Adipocyte (in vitro differentiated cells): ENCODE measurements around the gene BRD4.

Source experiments
- DNase-seq: peaks from one replicate; pipeline ENCODE4 v3.0.0-alpha.2; 2015; ENCODE audit warnings: low read depth
- H3K27me3 ChIP-seq: replicated peaks from 2 replicates; pipeline ENCODE4 v1.7.0; 2013; ENCODE audit warnings: mild to moderate bottlenecking, low read length, moderate library complexity; ENCODE audit not compliant: control insufficient read depth, insufficient read depth
- H3K36me3 ChIP-seq: 2 replicates; pipeline ENCODE4 v1.7.0; 2013; ENCODE audit warnings: low read length, mild to moderate bottlenecking, moderate library complexity; ENCODE audit not compliant: control insufficient read depth, insufficient read depth, severe bottlenecking
- H3K4me1 ChIP-seq: 2 replicates; pipeline ENCODE4 v1.7.0; 2013; ENCODE audit warnings: mild to moderate bottlenecking, low read length, moderate library complexity; ENCODE audit not compliant: control insufficient read depth, insufficient read depth
- H3K4me3 ChIP-seq: 2 replicates; pipeline ENCODE4 v1.7.0; 2013; ENCODE audit warnings: mild to moderate bottlenecking, low read length, moderate library complexity
- H3K9ac ChIP-seq: 2 replicates; pipeline ENCODE4 v1.7.0; 2013; ENCODE audit warnings: mild to moderate bottlenecking, low read length, moderate library complexity
- H3K9me3 ChIP-seq: 2 replicates; pipeline ENCODE4 v1.7.0; 2013; ENCODE audit warnings: mild to moderate bottlenecking, low read length, moderate library complexity; ENCODE audit not compliant: control insufficient read depth

BRD4 gene

GRCh38 chr19:15191982-15192381 lies 140.4 kb downstream of the BRD4 start:
- H3K4me1 ChIP-seq: peaks cover 5% of the 10 kb centered on the region
- H3K4me3 ChIP-seq: no peak overlapping the region
- H3K27me3 ChIP-seq: no peaks in the 10 kb centered on the region
- no peak overlapping the region for H3K9ac ChIP-seq
- H3K36me3 ChIP-seq: peaks cover 14% of the 10 kb centered on the region
- no peaks in the 10 kb centered on the region for H3K9me3 ChIP-seq
- DNase-seq: no peak

- no peak for DNase-seq
- no peak overlapping the region for H3K4me3 ChIP-seq
- H3K4me1 ChIP-seq: peaks cover 5% of the 10 kb centered on the region
- no peaks in the 10 kb centered on the region for H3K9me3 ChIP-seq
- peaks cover 18% of the 10 kb centered on the region for H3K36me3 ChIP-seq
- no peaks in the 10 kb centered on the region for H3K27me3 ChIP-seq
- no peak overlapping the region for H3K9ac ChIP-seq
Observed at GRCh38 chr19:15191514-15191913, 140.8 kb downstream of the BRD4 start.

DNA sequence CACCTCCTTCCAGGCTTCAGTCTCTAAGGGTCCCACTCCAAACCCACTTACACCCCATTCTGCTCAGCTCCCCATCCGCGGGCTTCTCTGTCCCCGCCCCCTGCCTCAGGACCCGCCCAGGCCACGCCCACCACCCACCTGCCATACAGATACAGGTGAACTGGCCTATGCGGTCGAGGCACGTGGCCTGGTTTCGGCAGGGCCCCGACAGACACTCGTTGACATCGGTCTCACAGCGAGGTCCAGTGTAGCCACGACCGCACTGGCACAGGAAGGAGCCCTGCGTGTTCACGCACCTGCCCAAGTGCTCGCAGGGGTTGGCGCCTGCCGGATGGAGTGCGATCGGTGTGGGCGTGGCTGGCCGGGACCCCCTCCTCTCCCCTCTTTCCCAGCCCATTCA lies 143.5 kb downstream of the BRD4 start:
- H3K9me3 ChIP-seq: no peaks in the 10 kb centered on the region
- no peak for DNase-seq
- H3K27me3 ChIP-seq: no peaks in the 10 kb centered on the region
- H3K4me1 ChIP-seq: peaks cover 4% of the 10 kb centered on the region
- H3K4me3 ChIP-seq: no peak overlapping the region
- H3K36me3 ChIP-seq: peaks cover 27% of the 10 kb centered on the region
- no peak overlapping the region for H3K9ac ChIP-seq

DNA sequence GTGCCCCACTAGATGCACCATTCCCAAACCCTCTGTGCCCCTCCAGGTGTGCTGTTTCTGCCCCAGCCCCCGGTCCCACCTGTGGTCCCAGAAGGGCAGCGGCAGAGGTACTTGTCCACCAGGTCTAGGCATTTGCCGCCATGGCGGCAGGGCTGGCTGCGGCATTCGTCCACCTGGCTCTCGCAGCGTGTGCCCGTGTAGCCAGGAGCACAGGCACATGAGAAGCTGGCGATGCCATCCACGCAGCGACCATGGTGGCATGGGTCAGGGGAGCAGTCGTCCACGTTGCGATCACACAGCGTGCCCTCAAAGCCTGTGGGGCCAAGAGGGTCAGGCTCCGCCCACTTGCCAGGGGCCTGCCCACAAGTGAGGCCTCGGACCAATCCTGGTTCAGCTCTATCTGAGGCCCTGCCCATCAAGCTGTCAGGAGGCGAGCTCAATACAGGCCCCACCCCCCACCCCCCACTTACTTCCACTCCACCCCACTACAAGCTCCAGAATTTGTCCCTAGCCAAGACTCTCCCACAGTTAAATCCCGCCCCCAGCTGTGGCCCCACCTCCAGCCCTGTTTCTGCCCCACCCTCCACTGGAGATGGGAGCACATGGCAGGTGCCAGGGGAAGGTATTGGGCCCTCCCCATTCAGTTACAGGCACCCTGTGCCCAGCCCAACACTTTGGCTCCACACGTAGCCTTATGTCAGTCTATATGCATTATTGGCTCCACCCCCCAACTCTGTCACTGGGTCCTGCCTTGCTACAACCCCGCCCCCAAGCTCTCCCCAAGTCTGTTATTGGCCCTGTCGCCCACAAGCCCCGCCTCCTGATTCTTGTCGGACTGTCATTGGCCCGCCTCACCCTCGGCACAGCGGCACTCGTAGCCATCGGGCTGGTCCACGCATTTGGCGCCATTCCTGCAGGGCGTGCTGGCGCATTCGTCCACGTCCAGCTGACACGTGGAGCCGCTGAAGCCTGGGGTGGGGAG lies 145.0 kb downstream of the BRD4 start:
- Histone ChIP-seq H3K9ac (no peak overlapping the region), H3K4me3 (no peak overlapping the region), H3K9me3 (no peaks in the 10 kb centered on the region), H3K4me1 (peaks cover 4% of the 10 kb centered on the region), H3K27me3 (no peaks in the 10 kb centered on the region), H3K36me3 (peaks cover 27% of the 10 kb centered on the region)
- no peak for DNase-seq
